Fibroblast of pulmonary artery (primary cell): ENCODE measurements around the gene TGM2.

Experiments used
- DNase-seq: peaks from one replicate; pipeline ENCODE4 v3.0.0-alpha.2; 2010; ENCODE audit warnings: low read depth
- H3K4me3 ChIP-seq: replicated peaks from 2 replicates; pipeline ENCODE4 v1.5.1; 2011; ENCODE audit warnings: low read depth, mild to moderate bottlenecking, control low read depth, low read length, moderate library complexity
- CTCF ChIP-seq: IDR thresholded peaks from 2 replicates; pipeline ENCODE4 v1.5.1; 2011; ENCODE audit warnings: mild to moderate bottlenecking, control low read depth, low read length, inconsistent platforms; ENCODE audit errors: missing control alignments

Gene TGM2

GRCh38 chr20:38113401-38114325 lies 51.4 kb downstream of the TGM2 start:
- no peak for DNase-seq
- H3K4me3 ChIP-seq, result no peak overlapping the region
- TF ChIP-seq CTCF, result peak; percentile 18

- DNase-seq, result no peak
- no peak overlapping the region for H3K4me3 ChIP-seq
- TF ChIP-seq CTCF, result no peak
Measured at GRCh38 chr20:38112930-38113294, 52.2 kb downstream of the TGM2 start.

GRCh38 chr20:38112261-38112929 lies 52.7 kb downstream of the TGM2 start:
- no peak for DNase-seq
- no peak overlapping the region for H3K4me3 ChIP-seq
- TF ChIP-seq CTCF, result no peak

GRCh38 chr20:38111366-38112232 lies 53.5 kb downstream of the TGM2 start:
- no peak overlapping the region for H3K4me3 ChIP-seq
- DNase-seq, result no peak
- no peak for TF ChIP-seq CTCF

- no peak for DNase-seq
- TF ChIP-seq CTCF, result no peak
- no peak overlapping the region for H3K4me3 ChIP-seq
Measured at GRCh38 chr20:38110525-38111178, 54.4 kb downstream of the TGM2 start.

GRCh38 chr20:38109591-38110524 lies 55.2 kb downstream of the TGM2 start:
- DNase-seq, result peak; percentile 97
- H3K4me3 ChIP-seq, result no peak overlapping the region
- no peak for TF ChIP-seq CTCF
